ENCODE data around the gene KBTBD13.

The KBTBD13 gene

GRCh38 chr15:65050270-65050669, 26.3 kb upstream of the KBTBD13 start:
- no peak overlapping the region for H3K4me3 ChIP-seq (ENCODE audit: low read depth, low read length)
- DNase-seq (ENCODE audit: low read depth) = no peak
- TF ChIP-seq, protein P1, sequence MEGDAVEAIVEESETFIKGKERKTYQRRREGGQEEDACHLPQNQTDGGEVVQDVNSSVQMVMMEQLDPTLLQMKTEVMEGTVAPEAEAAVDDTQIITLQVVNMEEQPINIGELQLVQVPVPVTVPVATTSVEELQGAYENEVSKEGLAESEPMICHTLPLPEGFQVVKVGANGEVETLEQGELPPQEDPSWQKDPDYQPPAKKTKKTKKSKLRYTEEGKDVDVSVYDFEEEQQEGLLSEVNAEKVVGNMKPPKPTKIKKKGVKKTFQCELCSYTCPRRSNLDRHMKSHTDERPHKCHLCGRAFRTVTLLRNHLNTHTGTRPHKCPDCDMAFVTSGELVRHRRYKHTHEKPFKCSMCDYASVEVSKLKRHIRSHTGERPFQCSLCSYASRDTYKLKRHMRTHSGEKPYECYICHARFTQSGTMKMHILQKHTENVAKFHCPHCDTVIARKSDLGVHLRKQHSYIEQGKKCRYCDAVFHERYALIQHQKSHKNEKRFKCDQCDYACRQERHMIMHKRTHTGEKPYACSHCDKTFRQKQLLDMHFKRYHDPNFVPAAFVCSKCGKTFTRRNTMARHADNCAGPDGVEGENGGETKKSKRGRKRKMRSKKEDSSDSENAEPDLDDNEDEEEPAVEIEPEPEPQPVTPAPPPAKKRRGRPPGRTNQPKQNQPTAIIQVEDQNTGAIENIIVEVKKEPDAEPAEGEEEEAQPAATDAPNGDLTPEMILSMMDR (IDR thresholded peaks at IDR 0.05; ENCODE audit: control insufficient read depth, extremely low read depth, insufficient read depth) = no peak

DNA sequence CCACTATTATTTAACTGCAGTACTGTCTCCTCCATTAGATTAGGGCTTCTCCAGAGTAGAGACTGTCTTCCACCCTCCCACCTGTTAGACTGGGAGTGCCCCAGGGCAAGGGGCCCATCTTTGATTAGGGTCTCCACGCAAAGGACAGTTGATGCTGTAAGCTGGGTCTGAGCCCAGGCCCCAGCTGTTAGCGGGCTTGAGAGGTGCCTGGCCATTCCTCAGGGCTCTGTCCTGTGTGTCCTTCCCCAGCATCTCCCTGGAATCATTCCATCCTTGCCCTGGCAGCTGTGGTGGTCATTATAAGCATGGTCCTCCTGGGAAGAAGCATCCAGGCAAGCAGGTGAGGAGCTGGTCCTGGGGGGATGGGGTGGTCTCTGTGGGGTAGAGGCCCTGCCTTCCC, 25.3 kb upstream of the KBTBD13 start:
- TF ChIP-seq, protein P1 (IDR thresholded peaks at IDR 0.05; ENCODE audit: control insufficient read depth, extremely low read depth, insufficient read depth) = no peak
- no peak for DNase-seq (ENCODE audit: low read depth)
- no peak overlapping the region for H3K4me3 ChIP-seq (ENCODE audit: low read depth, low read length)

GRCh38 chr15:65052956-65053355, 23.6 kb upstream of the KBTBD13 start:
- no peak for DNase-seq (ENCODE audit: low read depth)
- no peak overlapping the region for H3K4me3 ChIP-seq (ENCODE audit: low read depth, low read length)
- TF ChIP-seq, protein P1 (IDR thresholded peaks at IDR 0.05; ENCODE audit: control insufficient read depth, extremely low read depth, insufficient read depth) = no peak

DNA sequence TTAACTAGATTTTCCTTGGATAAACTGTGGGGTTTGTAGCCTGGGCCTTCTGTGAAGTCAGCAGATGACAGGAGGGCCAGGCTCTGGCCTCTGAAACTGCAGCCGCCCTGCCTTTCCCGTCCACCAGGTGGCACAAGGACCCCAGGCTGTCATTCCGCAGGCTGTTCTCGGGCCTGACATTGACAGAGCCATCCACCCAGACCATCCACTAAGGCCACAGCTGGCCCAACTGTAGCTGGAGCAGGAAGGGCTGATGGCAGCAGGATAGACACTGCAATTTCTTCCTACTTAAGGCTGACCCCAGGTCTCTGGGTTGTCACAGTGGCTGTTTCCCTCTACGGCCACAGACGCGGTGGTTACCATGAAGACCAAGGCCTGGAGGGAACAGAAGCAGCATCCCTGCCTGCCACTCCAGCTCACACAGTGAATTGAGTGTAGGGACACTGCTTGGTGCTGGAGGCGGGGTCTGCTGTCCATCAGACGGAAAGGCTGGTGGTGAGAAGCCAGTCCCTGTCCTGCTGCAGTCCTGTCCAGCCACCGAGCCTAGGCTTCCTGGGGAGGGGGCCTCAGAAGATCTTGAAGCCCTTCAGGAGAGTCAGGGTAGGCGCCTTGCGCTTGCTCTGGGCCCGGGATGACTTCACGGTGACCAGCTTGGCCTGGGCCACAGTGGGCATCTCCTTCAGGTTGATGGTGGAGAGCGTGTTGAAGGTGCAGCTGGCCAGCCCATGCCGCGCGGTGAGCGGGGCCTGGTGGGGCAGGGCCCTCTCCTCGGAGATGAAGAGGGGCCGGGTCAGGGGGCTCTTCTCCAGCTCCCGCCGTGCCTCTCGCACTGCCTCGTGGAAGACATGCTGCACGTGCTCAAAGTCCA, 22.0 kb upstream of the KBTBD13 start:
- DNase-seq (ENCODE audit: low read depth) = peak; percentile 23
- TF ChIP-seq, protein P1 (IDR thresholded peaks at IDR 0.05; ENCODE audit: control insufficient read depth, extremely low read depth, insufficient read depth) = peak; percentile 95
- no peak overlapping the region for H3K4me3 ChIP-seq (ENCODE audit: low read depth, low read length)

GRCh38 chr15:65055201-65055870, 21.2 kb upstream of the KBTBD13 start:
- no peak for DNase-seq (ENCODE audit: low read depth)
- H3K4me3 ChIP-seq (ENCODE audit: low read depth, low read length) = no peak overlapping the region
- TF ChIP-seq, protein P1 (IDR thresholded peaks at IDR 0.05; ENCODE audit: control insufficient read depth, extremely low read depth, insufficient read depth) = no peak

DNA sequence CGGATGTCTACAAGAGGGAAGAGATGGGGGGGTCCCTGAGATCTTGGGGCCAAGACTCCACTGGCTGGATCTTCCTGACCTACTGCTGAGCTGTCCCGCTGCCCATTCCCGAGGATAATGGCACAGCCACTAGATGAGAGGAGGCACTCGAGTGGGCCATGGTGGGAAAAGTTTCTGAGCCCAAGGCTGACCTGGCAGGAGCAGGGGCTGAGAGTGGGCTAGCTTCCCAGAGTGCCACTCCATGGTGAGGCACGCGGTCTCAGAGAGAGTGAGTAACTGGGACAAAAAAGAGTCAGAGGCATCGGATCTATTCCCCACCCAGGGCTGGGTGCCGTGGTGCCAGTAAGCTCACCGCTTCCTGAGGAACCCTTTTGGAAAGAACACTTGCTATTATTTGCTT, 20.4 kb upstream of the KBTBD13 start:
- TF ChIP-seq, protein P1 (IDR thresholded peaks at IDR 0.05; ENCODE audit: control insufficient read depth, extremely low read depth, insufficient read depth) = no peak
- DNase-seq (ENCODE audit: low read depth) = no peak
- H3K4me3 ChIP-seq (ENCODE audit: low read depth, low read length) = no peak overlapping the region

All from LNCaP clone FGC (cell line).